ACC112 (cell line): ENCODE data around the gene EPG5.

ENCODE experiments used
- H2AFZ ChIP-seq: fragments of 200-600 bp; sonication (generic); one replicate; pipeline ENCODE4 v1.6.0; 2017; ENCODE audit warnings: antibody characterized with exemption, low read length; ENCODE audit not compliant: unreplicated experiment
- H3K27ac ChIP-seq: fragments of 200-600 bp; sonication (generic); 2 replicates; pipeline ENCODE4 v1.5.1; 2014; ENCODE audit warnings: low read depth, mild to moderate bottlenecking, antibody characterized with exemption, low read length, moderate library complexity
- H3K27me3 ChIP-seq: fragments of 200-600 bp; sonication (generic); 2 replicates; pipeline ENCODE4 v1.6.1; 2014; ENCODE audit warnings: mild to moderate bottlenecking, antibody characterized with exemption, low read length, moderate library complexity, mixed read lengths; ENCODE audit not compliant: insufficient read depth
- H3K36me3 ChIP-seq: fragments of 200-600 bp; sonication (generic); 2 replicates; pipeline ENCODE4 v1.6.1; 2016; ENCODE audit warnings: mild to moderate bottlenecking, antibody characterized with exemption, low read length, moderate library complexity, mixed read lengths; ENCODE audit not compliant: insufficient read depth
- H3K4me1 ChIP-seq: fragments of 200-600 bp; sonication (generic); one replicate; pipeline ENCODE4 v1.6.1; 2016; ENCODE audit warnings: low read length, mixed read lengths; ENCODE audit not compliant: insufficient read depth, unreplicated experiment, control insufficient read depth
- H3K4me3 ChIP-seq: fragments of 200-600 bp; sonication (generic); 2 replicates; pipeline ENCODE4 v1.5.1; 2014; ENCODE audit warnings: mild to moderate bottlenecking, low read depth, low read length
- H3K79me2 ChIP-seq: fragments of 200-600 bp; sonication (generic); one replicate; pipeline ENCODE4 v1.6.0; 2016; ENCODE audit warnings: low read length; ENCODE audit not compliant: control insufficient read depth, unreplicated experiment, insufficient read depth

The EPG5 gene

DNA sequence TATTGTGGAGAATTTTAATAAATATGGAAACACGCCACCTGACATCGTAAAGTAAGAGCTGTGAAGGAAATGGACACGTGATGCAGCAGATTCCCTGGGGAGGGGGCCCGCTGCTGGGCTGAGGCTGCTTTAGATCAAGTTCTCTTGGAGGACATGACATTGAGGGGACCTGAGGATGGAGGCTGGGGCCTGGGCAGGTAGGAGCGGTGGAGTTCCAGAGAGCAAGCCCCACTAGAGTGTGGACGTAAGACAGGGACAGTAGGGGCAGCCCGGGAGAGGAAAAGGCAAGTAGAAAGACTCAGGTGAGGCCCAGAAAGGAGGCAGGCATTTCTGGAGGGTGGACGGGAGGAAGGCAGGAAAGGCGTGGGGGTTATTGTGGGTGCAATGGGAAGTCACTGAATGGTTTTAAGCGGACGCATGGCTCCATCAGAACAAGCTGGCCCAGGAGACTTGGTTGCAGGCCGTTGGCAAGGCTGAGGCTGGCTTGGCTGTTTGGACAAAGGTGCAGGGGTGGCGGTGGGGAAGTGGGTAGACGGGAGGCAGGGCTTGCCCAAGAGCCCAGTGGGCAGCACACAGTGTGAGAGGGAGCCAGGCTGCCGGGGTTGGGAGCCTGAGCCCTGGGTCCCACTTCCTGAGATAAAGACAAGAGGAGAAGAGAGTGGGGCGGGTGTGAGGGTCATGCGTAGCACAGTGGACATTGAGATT lies 125.9 kb downstream of the EPG5 start:
- H3K4me3 ChIP-seq, result no peak overlapping the region
- H3K27ac ChIP-seq, result no peak overlapping the region
- peaks cover 11% of the 10 kb centered on the region; the same call in 1 of the 2 replicates for H3K27me3 ChIP-seq
- H2AFZ ChIP-seq, result no peak overlapping the region
- peaks cover 10% of the 10 kb centered on the region for H3K4me1 ChIP-seq
- H3K79me2 ChIP-seq, result no peaks in the 10 kb centered on the region
- H3K36me3 ChIP-seq, result no peaks in the 10 kb centered on the region

DNA sequence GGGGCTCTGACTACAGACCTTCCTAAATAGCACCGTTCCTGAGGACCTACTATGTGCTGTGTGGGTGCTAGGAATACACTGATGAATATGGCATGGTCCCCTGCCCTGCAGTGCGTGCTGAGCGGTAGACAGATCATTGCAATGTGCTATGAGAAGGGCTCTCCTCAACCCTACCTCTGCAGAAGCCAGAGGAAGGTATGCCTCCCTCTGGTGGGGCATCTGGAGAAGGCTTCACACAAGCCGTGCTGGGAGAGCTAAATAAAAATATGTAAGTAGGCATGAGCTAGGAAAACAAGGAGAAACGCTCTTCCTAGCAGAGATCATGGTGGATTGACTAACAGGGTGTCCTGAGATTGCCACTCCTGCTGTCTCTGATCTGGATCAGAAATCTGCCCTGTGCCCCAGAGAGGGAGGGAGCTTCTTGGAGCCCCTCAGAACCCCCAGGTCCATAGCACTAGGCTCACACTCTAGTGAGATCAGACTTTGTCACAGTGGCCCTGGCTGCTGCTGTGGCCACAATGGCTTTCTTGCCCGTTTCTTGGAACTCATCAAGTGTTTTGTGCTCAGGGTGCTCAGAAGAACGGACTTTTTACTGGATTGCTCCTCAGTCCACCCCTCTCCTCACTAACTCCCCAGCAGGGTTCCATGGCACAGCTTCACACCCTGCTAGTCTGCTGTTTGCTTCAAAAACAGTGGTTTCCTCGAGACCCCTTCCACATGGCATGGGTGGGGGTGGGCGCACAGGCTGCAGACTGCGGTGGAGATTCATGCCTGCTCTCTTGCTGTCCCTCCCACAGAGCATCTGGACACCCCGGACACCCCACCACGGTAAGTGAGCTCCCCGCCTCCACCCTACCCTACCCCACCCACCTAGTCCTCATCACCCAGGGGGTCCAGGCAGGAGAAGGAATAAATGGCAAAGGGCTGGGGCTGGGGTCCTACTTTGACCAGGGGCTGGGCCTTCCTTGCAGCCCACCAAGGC lies 127.4 kb downstream of the EPG5 start:
- Histone ChIP-seq H3K27me3 (peaks cover 11% of the 10 kb centered on the region; the same call in 1 of the 2 replicates), H3K4me3 (no peak overlapping the region), H3K4me1 (peaks cover 10% of the 10 kb centered on the region), H3K27ac (no peak overlapping the region), H3K79me2 (no peaks in the 10 kb centered on the region), H2AFZ (no peak overlapping the region), H3K36me3 (no peaks in the 10 kb centered on the region)

DNA sequence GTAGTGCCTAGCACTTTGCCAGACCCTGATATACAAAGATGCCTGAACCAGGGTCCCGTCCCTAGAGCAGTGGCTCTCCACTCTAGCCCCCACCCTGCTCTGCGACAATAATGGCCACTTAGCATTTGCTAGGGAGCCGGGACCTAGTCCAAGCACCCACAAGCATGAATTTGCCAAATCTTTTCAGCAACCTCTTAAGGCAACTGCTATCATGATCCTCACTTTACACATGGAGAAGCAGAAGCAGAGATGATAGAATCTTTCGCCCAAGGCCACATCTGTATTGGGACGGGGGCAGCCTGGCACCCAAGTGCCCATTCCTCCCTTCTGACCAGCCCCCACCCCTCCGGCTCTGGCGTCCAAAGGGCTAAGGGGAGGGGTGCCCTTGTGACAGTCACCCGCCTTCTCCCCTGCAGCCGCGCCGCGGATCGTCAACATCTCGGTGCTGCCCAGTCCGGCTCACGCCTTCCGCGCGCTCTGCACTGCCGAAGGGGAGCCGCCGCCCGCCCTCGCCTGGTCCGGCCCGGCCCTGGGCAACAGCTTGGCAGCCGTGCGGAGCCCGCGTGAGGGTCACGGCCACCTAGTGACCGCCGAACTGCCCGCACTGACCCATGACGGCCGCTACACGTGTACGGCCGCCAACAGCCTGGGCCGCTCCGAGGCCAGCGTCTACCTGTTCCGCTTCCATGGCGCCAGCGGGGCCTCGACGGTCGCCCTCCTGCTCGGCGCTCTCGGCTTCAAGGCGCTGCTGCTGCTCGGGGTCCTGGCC lies 128.6 kb downstream of the EPG5 start:
- Histone ChIP-seq H3K36me3 (no peaks in the 10 kb centered on the region), H2AFZ (peak overlapping the region; percentile 37), H3K4me3 (no peak overlapping the region), H3K4me1 (peaks cover 10% of the 10 kb centered on the region), H3K79me2 (no peaks in the 10 kb centered on the region), H3K27ac (no peak overlapping the region), H3K27me3 (peaks cover 11% of the 10 kb centered on the region; the same call in 1 of the 2 replicates)

DNA sequence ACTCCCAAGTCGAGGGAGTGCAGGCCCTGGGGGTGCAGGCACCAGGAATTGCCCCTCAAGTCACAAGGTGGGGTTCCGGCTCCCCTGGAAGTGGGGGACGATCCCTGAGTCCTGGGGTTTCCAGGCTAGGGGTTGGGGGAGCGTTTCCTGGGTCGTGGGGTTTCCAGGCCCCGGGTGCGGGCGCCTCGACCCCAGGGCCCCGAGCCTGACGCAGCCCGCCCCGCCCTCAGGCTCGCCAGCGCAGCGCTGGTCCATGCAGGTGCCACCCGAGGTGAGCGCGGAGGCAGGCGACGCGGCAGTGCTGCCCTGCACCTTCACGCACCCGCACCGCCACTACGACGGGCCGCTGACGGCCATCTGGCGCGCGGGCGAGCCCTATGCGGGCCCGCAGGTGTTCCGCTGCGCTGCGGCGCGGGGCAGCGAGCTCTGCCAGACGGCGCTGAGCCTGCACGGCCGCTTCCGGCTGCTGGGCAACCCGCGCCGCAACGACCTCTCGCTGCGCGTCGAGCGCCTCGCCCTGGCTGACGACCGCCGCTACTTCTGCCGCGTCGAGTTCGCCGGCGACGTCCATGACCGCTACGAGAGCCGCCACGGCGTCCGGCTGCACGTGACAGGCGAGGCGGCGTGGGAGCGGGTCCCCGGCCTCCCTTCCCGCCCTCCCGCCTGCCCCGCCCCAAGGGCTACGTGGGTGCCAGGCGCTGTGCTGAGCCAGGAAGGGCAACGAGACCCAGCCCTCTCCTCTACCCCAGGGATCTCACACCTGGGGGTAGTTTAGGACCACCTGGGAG lies 129.7 kb downstream of the EPG5 start:
- Histone ChIP-seq H3K4me3 (peak overlapping the region; percentile 59), H3K4me1 (peaks cover 10% of the 10 kb centered on the region), H2AFZ (peak overlapping the region; percentile 37), H3K79me2 (no peaks in the 10 kb centered on the region), H3K36me3 (no peaks in the 10 kb centered on the region), H3K27me3 (peaks cover 11% of the 10 kb centered on the region; the same call in 1 of the 2 replicates), H3K27ac (no peak overlapping the region)

DNA sequence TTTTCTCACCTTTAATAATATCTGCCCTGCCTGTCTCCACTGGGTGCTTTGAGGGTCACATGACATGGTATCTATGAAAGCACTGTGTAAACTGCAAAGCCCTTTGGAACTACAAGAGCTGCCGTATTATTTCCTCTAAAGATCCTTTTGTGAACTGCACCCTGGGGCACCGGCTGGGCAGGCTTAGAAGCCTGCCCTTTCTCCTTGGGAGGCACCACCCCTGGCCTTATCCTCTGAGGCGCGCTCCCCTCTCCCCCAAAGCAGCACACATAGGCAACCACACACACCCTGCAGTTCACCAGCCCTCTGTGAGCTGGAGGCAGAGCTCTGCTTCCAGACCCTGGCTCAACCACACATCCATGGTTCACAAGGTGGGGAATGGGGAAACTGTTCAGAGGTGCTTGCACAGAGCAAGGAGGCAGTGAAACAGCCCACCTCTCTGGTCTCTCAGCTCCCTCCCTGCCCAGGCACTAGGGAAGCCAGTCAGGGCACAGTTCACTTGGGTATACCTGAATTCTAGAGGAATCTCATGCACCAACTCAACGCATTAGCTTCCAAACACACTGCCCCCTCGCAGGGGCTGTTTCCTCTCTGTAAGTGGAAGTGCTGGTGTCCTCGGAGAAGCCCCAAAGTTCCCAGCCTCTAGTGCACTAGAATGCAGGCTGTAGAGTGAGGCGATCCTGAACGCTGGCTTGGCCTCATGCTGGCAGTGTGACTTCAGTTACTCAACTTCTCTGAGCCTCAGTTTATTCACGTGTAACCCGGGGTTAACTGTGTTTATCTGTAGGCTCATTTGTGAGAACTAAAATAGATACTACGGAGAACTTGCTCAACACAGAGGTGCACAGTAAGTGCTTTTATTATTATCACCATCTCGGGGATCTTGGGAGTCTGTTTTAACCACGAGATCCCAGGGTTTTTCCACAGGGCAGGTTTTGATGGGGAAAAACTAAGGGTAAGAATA lies 130.6 kb downstream of the EPG5 start:
- Histone ChIP-seq H2AFZ (no peak overlapping the region), H3K27ac (no peak overlapping the region), H3K79me2 (no peaks in the 10 kb centered on the region), H3K4me3 (no peak overlapping the region), H3K4me1 (peaks cover 10% of the 10 kb centered on the region), H3K27me3 (peaks cover 11% of the 10 kb centered on the region; the same call in 1 of the 2 replicates), H3K36me3 (no peaks in the 10 kb centered on the region)

DNA sequence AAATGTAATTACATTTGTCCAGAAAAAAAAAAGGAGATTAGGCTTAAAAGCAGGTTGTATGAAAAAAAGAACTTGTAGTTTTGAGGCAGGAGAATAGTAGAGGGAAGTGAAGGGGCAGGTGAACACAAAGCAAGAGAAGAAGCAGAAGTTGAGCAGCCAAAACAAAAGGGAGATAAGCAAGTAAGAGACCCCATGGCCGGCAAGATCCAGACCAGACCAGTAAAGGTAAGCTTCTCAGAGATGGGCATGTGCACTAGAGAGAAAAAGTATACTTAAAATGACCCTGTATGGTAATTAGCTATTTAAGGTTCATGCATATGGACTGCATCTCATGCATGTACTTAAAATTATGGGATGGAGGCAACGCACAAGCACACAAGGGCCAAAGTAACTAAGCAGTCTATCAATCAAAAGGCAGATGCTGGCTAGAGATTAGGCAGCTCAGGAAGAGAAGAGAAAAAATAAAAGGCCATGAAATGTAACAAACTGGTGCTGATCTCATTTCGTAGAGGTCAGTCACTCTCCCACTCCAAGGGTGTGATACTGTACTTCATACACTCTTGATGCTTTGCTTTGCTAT lies 132.0 kb downstream of the EPG5 start:
- H3K36me3 ChIP-seq, result no peaks in the 10 kb centered on the region
- H2AFZ ChIP-seq, result no peak overlapping the region
- peaks cover 10% of the 10 kb centered on the region for H3K4me1 ChIP-seq
- H3K79me2 ChIP-seq, result no peaks in the 10 kb centered on the region
- H3K27ac ChIP-seq, result no peak overlapping the region
- H3K4me3 ChIP-seq, result no peak overlapping the region
- H3K27me3 ChIP-seq, result peaks cover 11% of the 10 kb centered on the region; the same call in 1 of the 2 replicates

DNA sequence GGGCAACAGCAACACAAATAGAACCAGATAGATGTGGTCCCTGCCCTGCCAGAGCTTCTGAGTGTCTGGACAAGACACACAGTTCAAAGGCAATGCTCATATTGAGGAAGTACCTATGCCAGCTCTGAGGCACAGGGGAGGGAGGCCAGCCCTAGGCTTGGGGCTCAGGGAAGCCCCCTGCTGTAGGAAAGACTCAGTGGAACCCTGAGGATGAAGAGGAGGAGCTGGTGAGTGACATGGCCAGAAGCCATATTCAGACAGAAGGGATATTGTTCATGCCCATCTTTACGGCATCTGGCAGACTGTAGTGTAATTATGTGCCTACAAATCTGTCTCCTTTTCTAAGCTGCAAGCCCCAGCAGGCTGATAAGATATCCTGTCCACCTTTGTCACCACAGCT lies 132.8 kb downstream of the EPG5 start:
- Histone ChIP-seq H3K79me2 (no peaks in the 10 kb centered on the region), H3K27me3 (peaks cover 11% of the 10 kb centered on the region; the same call in 1 of the 2 replicates), H3K4me1 (peaks cover 6% of the 10 kb centered on the region), H3K27ac (no peak overlapping the region), H3K36me3 (no peaks in the 10 kb centered on the region), H3K4me3 (no peak overlapping the region), H2AFZ (no peak overlapping the region)

DNA sequence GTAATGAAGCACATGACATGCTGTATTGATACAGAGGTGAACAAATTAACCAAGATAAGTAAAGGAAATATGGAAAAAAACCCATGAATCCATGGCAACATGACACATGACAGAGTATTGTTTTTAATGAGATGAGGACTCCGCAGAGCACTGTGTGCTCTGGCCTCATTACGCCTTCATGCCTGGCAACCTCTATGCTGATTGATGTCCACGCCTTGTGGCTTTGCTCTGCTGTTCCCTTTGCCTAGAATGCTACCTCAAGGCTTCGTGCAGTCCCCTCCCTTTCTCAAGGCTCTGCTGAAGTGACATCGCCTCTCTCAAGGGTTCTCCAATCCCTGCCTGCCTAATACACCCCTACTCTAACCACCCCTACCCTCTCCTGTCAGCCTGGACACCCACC lies 133.3 kb downstream of the EPG5 start:
- no peaks in the 10 kb centered on the region for H3K36me3 ChIP-seq
- H3K27me3 ChIP-seq, result peaks cover 11% of the 10 kb centered on the region; the same call in 1 of the 2 replicates
- no peak overlapping the region for H3K4me3 ChIP-seq
- no peaks in the 10 kb centered on the region for H3K79me2 ChIP-seq
- peaks cover 3% of the 10 kb centered on the region for H3K4me1 ChIP-seq
- no peak overlapping the region for H3K27ac ChIP-seq
- H2AFZ ChIP-seq, result no peak overlapping the region

DNA sequence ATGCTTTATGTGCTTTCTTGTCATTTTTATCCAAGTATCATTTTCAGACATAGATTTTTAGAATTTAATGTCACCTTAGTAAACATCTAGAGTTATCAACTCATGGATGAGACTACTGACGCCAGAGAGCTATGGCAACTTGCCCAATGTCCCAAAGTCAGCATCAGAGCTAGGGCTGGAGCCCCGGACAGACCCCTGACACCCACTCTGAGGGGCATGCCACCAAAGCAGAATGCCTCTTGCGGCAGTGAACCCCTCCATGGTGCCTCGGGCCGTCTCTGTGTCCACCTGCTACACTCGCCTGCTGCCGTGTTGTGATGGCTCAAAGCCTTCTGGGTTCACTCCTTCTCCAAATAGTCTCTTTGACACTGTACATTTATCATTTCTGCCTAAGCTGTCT lies 136.2 kb downstream of the EPG5 start:
- Histone ChIP-seq H3K36me3 (no peaks in the 10 kb centered on the region), H3K4me3 (no peak overlapping the region), H2AFZ (no peak overlapping the region), H3K27ac (no peak overlapping the region), H3K4me1 (peaks cover 15% of the 10 kb centered on the region), H3K79me2 (no peaks in the 10 kb centered on the region), H3K27me3 (no peaks in the 10 kb centered on the region)
